ENCODE data around the gene MPC1.

DNA sequence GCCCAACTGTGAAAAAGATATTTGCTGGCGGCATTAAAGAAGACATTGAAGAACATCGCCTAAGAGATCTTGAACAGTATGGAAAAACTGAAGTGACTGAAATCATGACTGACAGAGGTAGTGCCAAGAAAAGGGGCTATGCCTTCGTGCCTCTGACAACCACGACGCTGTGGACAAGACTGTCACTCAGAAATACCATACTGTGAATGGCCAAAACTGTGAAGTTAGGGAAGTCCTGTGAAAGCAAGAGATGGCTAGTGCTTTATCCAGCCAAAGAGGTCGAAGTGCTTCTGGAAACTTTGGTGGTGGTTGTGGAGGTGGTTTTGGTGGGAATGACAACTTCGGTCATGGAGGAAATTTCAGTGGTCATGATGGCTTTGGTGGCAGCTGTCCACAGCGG lies 47.9 kb downstream of the MPC1 start:
- no peak for TF ChIP-seq CTCF (IDR thresholded peaks at IDR 0.05; ENCODE audit: low read length)
- no peak for TF ChIP-seq EZH2 (IDR thresholded peaks at IDR 0.05; ENCODE audit: borderline replicate concordance, low read length)

Data from OCI-LY1 (cell line).